ENCODE measurements around the gene CFAP74. TPM values are rescaled to one million over a fixed set of nuclear protein-coding genes. Genes with fewer than 3 reads are reported as not detected.

Gene CFAP74
- total and polyA plus RNA-seq, 2 of the 13 experiments (the other 11 are each of a cell fraction or from before 2014, with no cell fraction given): 0.27 to 0.62 TPM

DNA sequence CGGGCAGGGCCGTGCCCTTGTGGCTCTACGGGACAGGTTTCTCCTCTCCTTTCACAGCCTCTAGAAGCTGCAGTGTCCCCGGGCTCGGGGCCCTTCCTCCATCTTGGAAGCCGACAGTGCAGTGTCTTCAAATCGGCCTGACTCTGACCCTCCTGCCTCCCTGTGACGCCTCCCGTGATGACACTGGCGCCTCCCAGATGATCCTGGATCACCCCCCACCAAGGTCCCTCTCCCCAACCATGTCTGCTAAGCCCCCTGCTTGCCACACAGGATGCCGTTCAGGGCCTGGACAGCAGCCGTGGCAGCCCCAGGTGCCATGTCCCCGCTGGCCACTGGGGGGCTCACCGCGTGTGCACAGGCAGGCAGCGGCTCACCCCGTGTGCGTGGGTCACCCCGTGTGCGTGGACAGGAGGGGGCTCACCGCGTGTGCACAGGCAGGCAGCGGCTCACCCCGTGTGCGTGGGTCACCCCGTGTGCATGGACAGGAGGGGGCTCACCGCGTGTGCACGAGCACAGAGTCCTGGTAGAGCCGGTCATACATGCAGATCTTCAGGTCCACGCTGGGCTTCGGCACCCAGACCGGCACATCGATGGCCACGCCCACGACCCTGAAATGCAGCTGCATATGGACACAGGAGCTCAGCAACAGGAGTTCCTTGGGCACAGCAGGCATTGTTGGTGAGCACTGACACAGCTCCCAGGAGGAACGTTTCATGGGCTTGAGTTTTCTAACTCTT lies 59.6 kb downstream of the CFAP74 start (continued):
- TF ChIP-seq, protein P1, sequence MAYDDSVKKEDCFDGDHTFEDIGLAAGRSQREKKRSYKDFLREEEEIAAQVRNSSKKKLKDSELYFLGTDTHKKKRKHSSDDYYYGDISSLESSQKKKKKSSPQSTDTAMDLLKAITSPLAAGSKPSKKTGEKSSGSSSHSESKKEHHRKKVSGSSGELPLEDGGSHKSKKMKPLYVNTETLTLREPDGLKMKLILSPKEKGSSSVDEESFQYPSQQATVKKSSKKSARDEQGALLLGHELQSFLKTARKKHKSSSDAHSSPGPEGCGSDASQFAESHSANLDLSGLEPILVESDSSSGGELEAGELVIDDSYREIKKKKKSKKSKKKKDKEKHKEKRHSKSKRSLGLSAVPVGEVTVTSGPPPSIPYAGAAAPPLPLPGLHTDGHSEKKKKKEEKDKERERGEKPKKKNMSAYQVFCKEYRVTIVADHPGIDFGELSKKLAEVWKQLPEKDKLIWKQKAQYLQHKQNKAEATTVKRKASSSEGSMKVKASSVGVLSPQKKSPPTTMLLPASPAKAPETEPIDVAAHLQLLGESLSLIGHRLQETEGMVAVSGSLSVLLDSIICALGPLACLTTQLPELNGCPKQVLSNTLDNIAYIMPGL (CRISPR knock-in tag; IDR thresholded peaks at IDR 0.05; ENCODE audit: borderline replicate concordance in 1 of 2, low read depth in 1 of 2): peak; percentile 92 to 96
- no peak for TF ChIP-seq ESRRA (CRISPR knock-in tag; IDR thresholded peaks at IDR 0.05; ENCODE audit: low read depth)
- TF ChIP-seq ZBED4 (CRISPR knock-in tag; IDR thresholded peaks at IDR 0.05; ENCODE audit: borderline replicate concordance): peak; percentile 13; the same call in 1 of the 2 replicates
- no peak for TF ChIP-seq TCF12 (IDR thresholded peaks at IDR 0.05)
- no peak for TF ChIP-seq TCF12 (CRISPR knock-in tag; IDR thresholded peaks at IDR 0.05)
- peak; percentile 71; the same call in 1 of the 2 replicates for TF ChIP-seq ZBTB38 (CRISPR knock-in tag; IDR thresholded peaks at IDR 0.05)
- TF ChIP-seq, protein P2, sequence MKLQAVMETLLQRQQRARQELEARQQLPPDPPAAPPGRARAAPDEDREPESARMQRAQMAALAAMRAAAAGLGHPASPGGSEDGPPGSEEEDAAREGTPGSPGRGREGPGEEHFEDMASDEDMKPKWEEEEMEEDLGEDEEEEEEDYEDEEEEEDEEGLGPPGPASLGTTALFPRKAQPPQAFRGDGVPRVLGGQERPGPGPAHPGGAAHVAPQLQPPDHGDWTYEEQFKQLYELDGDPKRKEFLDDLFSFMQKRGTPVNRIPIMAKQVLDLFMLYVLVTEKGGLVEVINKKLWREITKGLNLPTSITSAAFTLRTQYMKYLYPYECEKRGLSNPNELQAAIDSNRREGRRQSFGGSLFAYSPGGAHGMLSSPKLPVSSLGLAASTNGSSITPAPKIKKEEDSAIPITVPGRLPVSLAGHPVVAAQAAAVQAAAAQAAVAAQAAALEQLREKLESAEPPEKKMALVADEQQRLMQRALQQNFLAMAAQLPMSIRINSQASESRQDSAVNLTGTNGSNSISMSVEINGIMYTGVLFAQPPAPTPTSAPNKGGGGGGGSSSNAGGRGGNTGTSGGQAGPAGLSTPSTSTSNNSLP (IDR thresholded peaks at IDR 0.05; ENCODE audit: low read depth, low read length): no peak
- TF ChIP-seq, protein P3, sequence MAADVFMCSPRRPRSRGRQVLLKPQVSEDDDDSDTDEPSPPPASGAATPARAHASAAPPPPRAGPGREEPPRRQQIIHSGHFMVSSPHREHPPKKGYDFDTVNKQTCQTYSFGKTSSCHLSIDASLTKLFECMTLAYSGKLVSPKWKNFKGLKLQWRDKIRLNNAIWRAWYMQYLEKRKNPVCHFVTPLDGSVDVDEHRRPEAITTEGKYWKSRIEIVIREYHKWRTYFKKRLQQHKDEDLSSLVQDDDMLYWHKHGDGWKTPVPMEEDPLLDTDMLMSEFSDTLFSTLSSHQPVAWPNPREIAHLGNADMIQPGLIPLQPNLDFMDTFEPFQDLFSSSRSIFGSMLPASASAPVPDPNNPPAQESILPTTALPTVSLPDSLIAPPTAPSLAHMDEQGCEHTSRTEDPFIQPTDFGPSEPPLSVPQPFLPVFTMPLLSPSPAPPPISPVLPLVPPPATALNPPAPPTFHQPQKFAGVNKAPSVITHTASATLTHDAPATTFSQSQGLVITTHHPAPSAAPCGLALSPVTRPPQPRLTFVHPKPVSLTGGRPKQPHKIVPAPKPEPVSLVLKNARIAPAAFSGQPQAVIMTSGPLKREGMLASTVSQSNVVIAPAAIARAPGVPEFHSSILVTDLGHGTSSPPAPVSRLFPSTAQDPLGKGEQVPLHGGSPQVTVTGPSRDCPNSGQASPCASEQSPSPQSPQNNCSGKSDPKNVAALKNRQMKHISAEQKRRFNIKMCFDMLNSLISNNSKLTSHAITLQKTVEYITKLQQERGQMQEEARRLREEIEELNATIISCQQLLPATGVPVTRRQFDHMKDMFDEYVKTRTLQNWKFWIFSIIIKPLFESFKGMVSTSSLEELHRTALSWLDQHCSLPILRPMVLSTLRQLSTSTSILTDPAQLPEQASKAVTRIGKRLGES (CRISPR knock-in tag; IDR thresholded peaks at IDR 0.05; ENCODE audit: borderline replicate concordance): no peak
- no peak for TF ChIP-seq PRMT3 (CRISPR knock-in tag; IDR thresholded peaks at IDR 0.05; ENCODE audit: borderline replicate concordance, low read depth)
- peak; percentile 60; the same call in 1 of the 2 replicates for TF ChIP-seq KLF11 (CRISPR knock-in tag; IDR thresholded peaks at IDR 0.05)
- no peak for TF ChIP-seq AGO1 (IDR thresholded peaks at IDR 0.05; ENCODE audit: low read depth, low read length, poor library complexity, severe bottlenecking)
- TF ChIP-seq, protein P4, sequence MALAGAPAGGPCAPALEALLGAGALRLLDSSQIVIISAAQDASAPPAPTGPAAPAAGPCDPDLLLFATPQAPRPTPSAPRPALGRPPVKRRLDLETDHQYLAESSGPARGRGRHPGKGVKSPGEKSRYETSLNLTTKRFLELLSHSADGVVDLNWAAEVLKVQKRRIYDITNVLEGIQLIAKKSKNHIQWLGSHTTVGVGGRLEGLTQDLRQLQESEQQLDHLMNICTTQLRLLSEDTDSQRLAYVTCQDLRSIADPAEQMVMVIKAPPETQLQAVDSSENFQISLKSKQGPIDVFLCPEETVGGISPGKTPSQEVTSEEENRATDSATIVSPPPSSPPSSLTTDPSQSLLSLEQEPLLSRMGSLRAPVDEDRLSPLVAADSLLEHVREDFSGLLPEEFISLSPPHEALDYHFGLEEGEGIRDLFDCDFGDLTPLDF (CRISPR knock-in tag; IDR thresholded peaks at IDR 0.05): no peak
- TF ChIP-seq PLSCR1 (CRISPR knock-in tag; IDR thresholded peaks at IDR 0.05; ENCODE audit: borderline replicate concordance): no peak
- TF ChIP-seq DNMT3B (CRISPR knock-in tag; conservative IDR thresholded peaks at IDR 0.05): no peak

Data from HepG2 (cell line).